Measurements from ENCODE around the gene PARD3B. TPM values are rescaled to one million over a fixed set of nuclear protein-coding genes. Genes with fewer than 3 reads are reported as not detected.

Gene PARD3B
- total and polyA plus RNA-seq, 10 of the 15 experiments (the other 5 are each of a cell fraction or from before 2014, with no cell fraction given): 0.01 to 0.54 (median 0.07) TPM; not detected in 7

- Histone ChIP-seq H2AFZ (ENCODE audit: control insufficient read depth, low read depth, low read length) (no peak overlapping the region), H3K36me3 (ENCODE audit: control insufficient read depth in 2 of 2, insufficient read depth in 2 of 2, low read length in 1 of 2) (no peaks in the 10 kb centered on the region), H3K4me3 (no peak overlapping the region), H3K27ac (ENCODE audit: control insufficient read depth, insufficient read depth) (no peak overlapping the region), H3K9ac (ENCODE audit: control insufficient read depth, insufficient read depth, low read length) (no peak overlapping the region), H3K79me2 (ENCODE audit: control insufficient read depth, insufficient read depth, low read length) (no peaks in the 10 kb centered on the region), H3K4me1 (ENCODE audit: control insufficient read depth, insufficient read depth, low read length) (no peaks in the 10 kb centered on the region), H3K9me3 (replicated peaks; ENCODE audit: control insufficient read depth, insufficient read depth, low read length) (no peaks in the 10 kb centered on the region), H3K27me3 (replicated peaks in 1 of 2; ENCODE audit: control insufficient read depth in 2 of 2, insufficient read depth in 2 of 2, low read length in 1 of 2) (no peaks in the 10 kb centered on the region), H3K4me2 (ENCODE audit: control insufficient read depth, insufficient read depth) (no peak overlapping the region), H4K20me1 (ENCODE audit: control insufficient read depth, insufficient read depth) (no peaks in the 10 kb centered on the region)
- ATAC-seq (no peak), DNase-seq (ENCODE audit: low read depth, low spot score) (no peak), FAIRE-seq (no peak)
- CTCF ChIA-PET: no interaction called here
- in situ Hi-C loops (cut with MboI) (no loop called here), intact Hi-C loops (cut with micrococcal nuclease; ENCODE audit: unreplicated experiment) (no loop called here)
- WGBS (ENCODE audit: insufficient coverage, insufficient replicate concordance, low lambda C conversion rate, missing lambda C conversion rate): 3% methylated on average over 2 of the region's 2 CpGs
- POLR2A ChIA-PET: no interaction called here
- BruUV-seq (replicated peaks): no TSS peak
- RAD21 ChIA-PET (ENCODE audit: unreplicated experiment): no interaction called here
- SMC1A ChIA-PET (ENCODE audit: uncharacterized antibody, unreplicated experiment): no interaction called here
- no peak for TF ChIP-seq E2F4 (IDR thresholded peaks at IDR 0.05; ENCODE audit: low read depth, low read length)
- no peak for TF ChIP-seq CUX1 (IDR thresholded peaks at IDR 0.05; ENCODE audit: insufficient replicate concordance, low read depth, low read length)
- TF ChIP-seq RELB (IDR thresholded peaks at IDR 0.05; ENCODE audit: low read depth): no peak
- TF ChIP-seq NKRF (conservative IDR thresholded peaks at IDR 0.05): no peak
- no peak for TF ChIP-seq NR2C1 (IDR thresholded peaks at IDR 0.05)
- no peak for TF ChIP-seq ZBTB40 (IDR thresholded peaks at IDR 0.05; ENCODE audit: borderline replicate concordance)
- no peak for TF ChIP-seq IRF4 (IDR thresholded peaks at IDR 0.05; ENCODE audit: low read depth, low read length)
These were observed 122.7 kb downstream of the PARD3B start for GRCh38 chr2:204667990-204668389.
